HEK293 (cell line): ENCODE measurements around the gene ERF.

Experiments used
- CTCF ChIA-PET: fragments of 350-600 bp; formaldehyde crosslinking; extraction: SDS; loops from one replicate; lab custom pipeline; 2021; ENCODE audit warnings: antibody characterized with exemption; lab: Yijun Ruan, JAX
- POLR2A ChIA-PET: fragments of 300-600 bp; formaldehyde crosslinking; extraction: SDS; loops from one replicate; lab custom pipeline; 2020; ENCODE audit warnings: antibody characterized with exemption, inconsistent platforms; lab: Yijun Ruan, JAX
- H3K27ac ChIP-seq: fragments of 200-500 bp; sonication (Bioruptor generic); 2 replicates; pipeline ENCODE4 v1.5.1; 2014; ENCODE audit warnings: low read depth, low read length, control low read depth, inconsistent platforms; ENCODE audit errors: extremely low read depth
- H3K36me3 ChIP-seq, 2 experiments: fragments of 200-500 bp in 1 of 2; sonication (Bioruptor generic) in 1 of 2; 1 replicate in 1 of 2; 2 replicates in 1 of 2; pipeline ENCODE4 v1.5.1; 2014 to 2017; ENCODE audit warnings: inconsistent platforms in 2 of 2, low read length in 2 of 2; ENCODE audit not compliant: control insufficient read depth in 2 of 2, insufficient read depth in 1 of 2
- H3K4me1 ChIP-seq: fragments of 200-500 bp; sonication (Bioruptor generic); 2 replicates; pipeline ENCODE4 v1.5.1; 2014; ENCODE audit warnings: mild to moderate bottlenecking, low read length, inconsistent platforms; ENCODE audit not compliant: control insufficient read depth, insufficient read depth
- H3K4me3 ChIP-seq: 2 replicates; pipeline ENCODE4 v1.5.1; 2011; ENCODE audit warnings: low read depth, mild to moderate bottlenecking, control low read depth, low read length, moderate library complexity
- H3K9me3 ChIP-seq: fragments of 200-500 bp; sonication (Bioruptor generic); 2 replicates; pipeline ENCODE4 v1.5.1; 2014; ENCODE audit warnings: low read depth, low read length, inconsistent platforms; ENCODE audit not compliant: control insufficient read depth, insufficient read depth
- GFI1B ChIP-seq: fragments of 450-650 bp; formaldehyde crosslinking; IDR thresholded peaks from 2 replicates; pipeline ENCODE4 v1.5.1; 2016; ENCODE audit warnings: missing biosample characterization, missing genetic modification characterization
- GLI2 ChIP-seq: fragments of 450-650 bp; formaldehyde crosslinking; IDR thresholded peaks from 2 replicates; pipeline ENCODE4; 2017; ENCODE audit warnings: missing biosample characterization, missing genetic modification characterization, low read depth, borderline replicate concordance
- GLIS1 ChIP-seq: fragments of 450-650 bp; formaldehyde crosslinking; IDR thresholded peaks from 2 replicates; pipeline ENCODE4 v1.5.1; 2016; ENCODE audit warnings: missing biosample characterization, missing genetic modification characterization
- GLIS2 ChIP-seq: fragments of 450-650 bp; formaldehyde crosslinking; IDR thresholded peaks from 2 replicates; pipeline ENCODE4 v1.5.1; 2016; ENCODE audit warnings: missing biosample characterization, missing genetic modification characterization
- HOXA7 ChIP-seq: sonication (generic); formaldehyde crosslinking; IDR thresholded peaks from 2 replicates; pipeline ENCODE4 v1.8.1; 2022; ENCODE audit warnings: missing genetic modification reagents, borderline replicate concordance
- HOXC10 ChIP-seq: sonication (generic); formaldehyde crosslinking; IDR thresholded peaks from 2 replicates; pipeline ENCODE4 v1.8.1; 2023; ENCODE audit warnings: mild to moderate bottlenecking, missing genetic modification reagents
- KLF8 ChIP-seq: fragments of 450-650 bp; formaldehyde crosslinking; IDR thresholded peaks from 2 replicates; pipeline ENCODE4 v1.5.1; 2016; ENCODE audit warnings: missing biosample characterization, missing genetic modification characterization
- SETDB1 ChIP-seq: IDR thresholded peaks from one replicate; pipeline ENCODE4 v1.6.1; 2017; ENCODE audit warnings: mild to moderate bottlenecking, low read length, moderate library complexity, mixed read lengths; ENCODE audit not compliant: insufficient read length
- SP2 ChIP-seq: fragments of 450-650 bp; formaldehyde crosslinking; IDR thresholded peaks from 2 replicates; pipeline ENCODE4 v1.5.1; 2016; ENCODE audit warnings: missing biosample characterization, missing genetic modification characterization
- SP3 ChIP-seq: fragments of 450-650 bp; formaldehyde crosslinking; IDR thresholded peaks from 2 replicates; pipeline ENCODE4 v1.5.1; 2016; ENCODE audit warnings: missing biosample characterization, missing genetic modification characterization
- SP7 ChIP-seq: fragments of 450-650 bp; formaldehyde crosslinking; IDR thresholded peaks from 2 replicates; pipeline ENCODE4 v1.5.1; 2016; ENCODE audit warnings: missing biosample characterization, missing genetic modification characterization
- ZBTB1 ChIP-seq: fragments of 450-650 bp; formaldehyde crosslinking; IDR thresholded peaks from 2 replicates; pipeline ENCODE4 v1.5.1; 2016; ENCODE audit warnings: missing biosample characterization, missing genetic modification characterization
- ZFHX2 ChIP-seq: fragments of 450-650 bp; formaldehyde crosslinking; conservative IDR thresholded peaks from 2 replicates; pipeline ENCODE4 v1.5.1; 2016; ENCODE audit warnings: missing biosample characterization, missing genetic modification characterization
- ZIC2 ChIP-seq: fragments of 450-650 bp; formaldehyde crosslinking; IDR thresholded peaks from 2 replicates; pipeline ENCODE4 v1.5.1; 2016; ENCODE audit warnings: missing biosample characterization, missing genetic modification characterization
- ZNF114 ChIP-seq: fragments of 450-650 bp; formaldehyde crosslinking; IDR thresholded peaks from 2 replicates; pipeline ENCODE4 v1.5.0; 2017; ENCODE audit warnings: missing biosample characterization, missing genetic modification characterization
- ZNF169 ChIP-seq: fragments of 450-650 bp; formaldehyde crosslinking; IDR thresholded peaks from 2 replicates; pipeline ENCODE4 v1.5.1; 2016; ENCODE audit warnings: missing biosample characterization, missing genetic modification characterization
- ZNF223 ChIP-seq: fragments of 450-650 bp; formaldehyde crosslinking; IDR thresholded peaks from 2 replicates; pipeline ENCODE4 v1.5.1; 2016; ENCODE audit warnings: missing biosample characterization, missing genetic modification characterization
- ZNF341 ChIP-seq: fragments of 450-650 bp; formaldehyde crosslinking; IDR thresholded peaks from 2 replicates; pipeline ENCODE4; 2016; ENCODE audit warnings: low read depth, missing biosample characterization, missing genetic modification characterization
- ZNF37A ChIP-seq: fragments of 450-650 bp; IDR thresholded peaks from 2 replicates; pipeline ENCODE4 v1.5.1; 2018; ENCODE audit warnings: missing biosample characterization, missing genetic modification characterization
- ZNF596 ChIP-seq: fragments of 450-650 bp; IDR thresholded peaks from 2 replicates; pipeline ENCODE4 v1.5.0; 2018; ENCODE audit warnings: missing biosample characterization, mild to moderate bottlenecking, missing genetic modification characterization, moderate library complexity
- ZNF600 ChIP-seq: fragments of 450-650 bp; formaldehyde crosslinking; IDR thresholded peaks from 2 replicates; pipeline ENCODE4 v1.5.1; 2016; ENCODE audit warnings: missing biosample characterization, missing genetic modification characterization
- TF ChIP-seq, protein P1 (sequence below): fragments of 450-650 bp; formaldehyde crosslinking; IDR thresholded peaks from 2 replicates; pipeline ENCODE4 v1.5.1; 2016; ENCODE audit warnings: missing biosample characterization, missing genetic modification characterization
- TF ChIP-seq, protein P2 (sequence below): fragments of 450-650 bp; formaldehyde crosslinking; IDR thresholded peaks from 2 replicates; pipeline ENCODE4 v1.5.1; 2016; ENCODE audit warnings: missing biosample characterization, missing genetic modification characterization
- TF ChIP-seq, protein P3 (sequence below): fragments of 450-650 bp; formaldehyde crosslinking; IDR thresholded peaks from 2 replicates; pipeline ENCODE4 v1.5.1; 2017; ENCODE audit warnings: missing biosample characterization, missing genetic modification characterization
- TF ChIP-seq, protein P4 (sequence below): fragments of 450-650 bp; formaldehyde crosslinking; IDR thresholded peaks from 2 replicates; pipeline ENCODE4 v1.5.1; 2017; ENCODE audit warnings: missing biosample characterization, missing genetic modification characterization

ERF gene

DNA sequence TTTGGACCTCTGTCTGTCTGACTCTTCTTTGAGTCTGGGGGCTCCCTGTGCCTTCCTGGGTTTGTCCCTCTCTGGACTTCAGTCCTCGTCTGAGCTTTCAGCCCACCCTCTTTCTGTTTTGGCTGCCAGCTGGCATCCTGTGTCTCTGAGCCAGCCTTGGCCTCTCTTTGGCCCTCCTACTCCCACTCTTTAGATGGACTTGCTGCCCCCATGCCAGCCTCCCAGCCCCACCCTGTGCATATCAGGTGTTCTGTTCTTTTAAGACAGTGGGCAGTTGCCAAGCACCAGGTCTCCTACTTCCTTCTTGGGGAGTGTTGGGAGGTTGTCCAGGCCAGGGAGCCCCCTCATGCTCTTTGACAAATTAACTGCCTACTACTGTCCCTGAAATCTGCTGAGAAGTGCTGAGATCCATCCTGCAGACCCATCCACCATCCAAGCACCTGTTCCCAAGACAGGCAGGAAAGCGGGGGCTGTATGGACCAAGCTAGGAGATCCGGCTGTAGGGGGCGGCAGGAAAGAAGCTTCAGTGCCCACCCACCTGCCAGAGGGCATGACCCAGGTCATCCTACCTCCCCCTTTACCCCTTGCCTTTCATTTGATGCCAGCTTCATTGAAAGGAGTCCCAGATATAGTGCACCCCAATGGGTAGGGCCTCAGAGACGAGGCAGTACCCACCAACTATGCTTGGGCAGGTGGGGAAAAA is 23.7 kb upstream of the ERF start (continued):
- TF ChIP-seq ZNF223 (tag by site-specific recombination): no peak
- no peak for TF ChIP-seq KLF8
- TF ChIP-seq ZFHX2 (tag by site-specific recombination): peak; percentile 12; the same call in 1 of the 2 replicates

DNA sequence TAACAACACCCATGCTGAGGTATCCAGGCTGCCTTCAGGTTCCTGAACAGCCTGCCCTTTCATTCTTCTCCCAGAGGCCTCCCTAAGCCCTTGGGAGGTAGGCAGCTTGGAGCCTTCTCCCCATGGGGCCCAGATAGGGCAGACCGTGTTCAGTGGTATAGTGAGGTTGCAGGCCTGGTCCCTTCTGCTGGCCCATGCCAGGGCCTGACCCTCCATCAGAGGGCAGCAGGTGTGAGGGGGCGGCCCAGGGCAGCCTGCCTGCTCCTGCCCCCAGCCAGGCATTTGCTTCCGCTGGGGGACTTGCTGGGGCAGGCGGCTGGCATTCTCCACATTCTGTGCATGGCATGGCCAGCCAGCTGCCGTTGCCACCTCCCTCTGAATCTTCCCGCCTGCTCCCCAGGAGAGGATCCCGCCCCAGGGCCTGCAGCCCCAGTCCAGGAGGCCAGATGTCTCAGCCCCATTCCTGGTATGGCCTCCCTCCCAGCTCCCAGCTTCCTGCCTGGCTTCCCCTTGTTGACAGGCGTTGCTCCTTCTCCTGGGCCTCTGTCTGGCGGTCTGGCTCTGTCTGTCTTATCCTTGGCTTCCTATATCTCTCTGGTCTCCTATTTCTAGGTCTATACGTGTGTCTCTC is 23.0 kb upstream of the ERF start:
- Histone ChIP-seq H3K4me1 (peaks cover 32% of the 10 kb centered on the region), H3K4me3 (no peak overlapping the region), H3K9me3 (no peaks in the 10 kb centered on the region)
- TF ChIP-seq GLI2 (tag by site-specific recombination) (no peak), SP2 (tag by site-specific recombination) (peak; percentile 52; the same call in 1 of the 2 replicates), ZNF169 (tag by site-specific recombination) (no peak), ZNF37A (tag by site-specific recombination) (no peak), ZBTB1 (tag by site-specific recombination) (no peak), GLIS1 (tag by site-specific recombination) (peak; percentile 99), GLIS2 (tag by site-specific recombination) (peak; percentile 87), GFI1B (tag by site-specific recombination) (no peak), ZNF341 (tag by site-specific recombination) (peak; percentile 49; the same call in 1 of the 2 replicates), SETDB1 (no peak), SP3 (no peak), SP7 (tag by site-specific recombination) (no peak), ZIC2 (tag by site-specific recombination) (peak; percentile 71), ZNF600 (tag by site-specific recombination) (peak; percentile 75), HOXC10 (CRISPR knock-in tag) (no peak), ZNF114 (tag by site-specific recombination) (no peak), ZFHX2 (tag by site-specific recombination) (0 out of 2 replicates have a peak, but pooled peaks have one; percentile 7), HOXA7 (0 out of 2 replicates have a peak, but pooled peaks have one; percentile 69), ZNF596 (tag by site-specific recombination) (no peak)
- TF ChIP-seq, protein P1, sequence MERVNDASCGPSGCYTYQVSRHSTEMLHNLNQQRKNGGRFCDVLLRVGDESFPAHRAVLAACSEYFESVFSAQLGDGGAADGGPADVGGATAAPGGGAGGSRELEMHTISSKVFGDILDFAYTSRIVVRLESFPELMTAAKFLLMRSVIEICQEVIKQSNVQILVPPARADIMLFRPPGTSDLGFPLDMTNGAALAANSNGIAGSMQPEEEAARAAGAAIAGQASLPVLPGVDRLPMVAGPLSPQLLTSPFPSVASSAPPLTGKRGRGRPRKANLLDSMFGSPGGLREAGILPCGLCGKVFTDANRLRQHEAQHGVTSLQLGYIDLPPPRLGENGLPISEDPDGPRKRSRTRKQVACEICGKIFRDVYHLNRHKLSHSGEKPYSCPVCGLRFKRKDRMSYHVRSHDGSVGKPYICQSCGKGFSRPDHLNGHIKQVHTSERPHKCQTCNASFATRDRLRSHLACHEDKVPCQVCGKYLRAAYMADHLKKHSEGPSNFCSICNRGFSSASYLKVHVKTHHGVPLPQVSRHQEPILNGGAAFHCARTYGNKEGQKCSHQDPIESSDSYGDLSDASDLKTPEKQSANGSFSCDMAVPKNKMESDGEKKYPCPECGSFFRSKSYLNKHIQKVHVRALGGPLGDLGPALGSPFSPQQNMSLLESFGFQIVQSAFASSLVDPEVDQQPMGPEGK (tag by site-specific recombination): peak; percentile 52
- TF ChIP-seq, protein P2, sequence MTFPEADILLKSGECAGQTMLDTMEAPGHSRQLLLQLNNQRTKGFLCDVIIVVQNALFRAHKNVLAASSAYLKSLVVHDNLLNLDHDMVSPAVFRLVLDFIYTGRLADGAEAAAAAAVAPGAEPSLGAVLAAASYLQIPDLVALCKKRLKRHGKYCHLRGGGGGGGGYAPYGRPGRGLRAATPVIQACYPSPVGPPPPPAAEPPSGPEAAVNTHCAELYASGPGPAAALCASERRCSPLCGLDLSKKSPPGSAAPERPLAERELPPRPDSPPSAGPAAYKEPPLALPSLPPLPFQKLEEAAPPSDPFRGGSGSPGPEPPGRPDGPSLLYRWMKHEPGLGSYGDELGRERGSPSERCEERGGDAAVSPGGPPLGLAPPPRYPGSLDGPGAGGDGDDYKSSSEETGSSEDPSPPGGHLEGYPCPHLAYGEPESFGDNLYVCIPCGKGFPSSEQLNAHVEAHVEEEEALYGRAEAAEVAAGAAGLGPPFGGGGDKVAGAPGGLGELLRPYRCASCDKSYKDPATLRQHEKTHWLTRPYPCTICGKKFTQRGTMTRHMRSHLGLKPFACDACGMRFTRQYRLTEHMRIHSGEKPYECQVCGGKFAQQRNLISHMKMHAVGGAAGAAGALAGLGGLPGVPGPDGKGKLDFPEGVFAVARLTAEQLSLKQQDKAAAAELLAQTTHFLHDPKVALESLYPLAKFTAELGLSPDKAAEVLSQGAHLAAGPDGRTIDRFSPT (tag by site-specific recombination): peak; percentile 63; the same call in 1 of the 2 replicates
- TF ChIP-seq, protein P3, sequence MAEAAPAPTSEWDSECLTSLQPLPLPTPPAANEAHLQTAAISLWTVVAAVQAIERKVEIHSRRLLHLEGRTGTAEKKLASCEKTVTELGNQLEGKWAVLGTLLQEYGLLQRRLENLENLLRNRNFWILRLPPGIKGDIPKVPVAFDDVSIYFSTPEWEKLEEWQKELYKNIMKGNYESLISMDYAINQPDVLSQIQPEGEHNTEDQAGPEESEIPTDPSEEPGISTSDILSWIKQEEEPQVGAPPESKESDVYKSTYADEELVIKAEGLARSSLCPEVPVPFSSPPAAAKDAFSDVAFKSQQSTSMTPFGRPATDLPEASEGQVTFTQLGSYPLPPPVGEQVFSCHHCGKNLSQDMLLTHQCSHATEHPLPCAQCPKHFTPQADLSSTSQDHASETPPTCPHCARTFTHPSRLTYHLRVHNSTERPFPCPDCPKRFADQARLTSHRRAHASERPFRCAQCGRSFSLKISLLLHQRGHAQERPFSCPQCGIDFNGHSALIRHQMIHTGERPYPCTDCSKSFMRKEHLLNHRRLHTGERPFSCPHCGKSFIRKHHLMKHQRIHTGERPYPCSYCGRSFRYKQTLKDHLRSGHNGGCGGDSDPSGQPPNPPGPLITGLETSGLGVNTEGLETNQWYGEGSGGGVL (tag by site-specific recombination): no peak
- TF ChIP-seq, protein P4, sequence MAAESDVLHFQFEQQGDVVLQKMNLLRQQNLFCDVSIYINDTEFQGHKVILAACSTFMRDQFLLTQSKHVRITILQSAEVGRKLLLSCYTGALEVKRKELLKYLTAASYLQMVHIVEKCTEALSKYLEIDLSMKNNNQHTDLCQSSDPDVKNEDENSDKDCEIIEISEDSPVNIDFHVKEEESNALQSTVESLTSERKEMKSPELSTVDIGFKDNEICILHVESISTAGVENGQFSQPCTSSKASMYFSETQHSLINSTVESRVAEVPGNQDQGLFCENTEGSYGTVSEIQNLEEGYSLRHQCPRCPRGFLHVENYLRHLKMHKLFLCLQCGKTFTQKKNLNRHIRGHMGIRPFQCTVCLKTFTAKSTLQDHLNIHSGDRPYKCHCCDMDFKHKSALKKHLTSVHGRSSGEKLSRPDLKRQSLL (tag by site-specific recombination): no peak
- TF ChIP-seq, all 188 proteins: peak for 10
- POLR2A ChIA-PET: interaction anchor here (0.6 to 12.3 kb wide), 5 partner anchors 9 to 271 kb away, joined by 3 to 242 read pairs (median 4); partner anchors contain the start of genes CIC and GSK3A
- peak overlapping the region; percentile 20 for H3K27ac ChIP-seq
- peaks cover 5 to 31% of the 10 kb centered on the region in 2 experiments for H3K36me3 ChIP-seq
- CTCF ChIA-PET: interaction anchor here (0.7 to 7.5 kb wide), 8 partner anchors 8 to 145 kb away, joined by 3 to 276 read pairs (median 6); partner anchors contain the start of genes CIC and GSK3A
